Measurements from ENCODE around the gene SLC26A2.
A peak's percentile ranks its signal among the peaks of the same experiment; 100 is the strongest.
"Not testable (repeated sequence)": the region's sequence is repeated elsewhere in the genome, so short reads cannot be mapped to it uniquely, and the experiment has no call there.

The SLC26A2 gene

GRCh38 chr5:150000990-150001659 lies 40.6 kb downstream of the SLC26A2 start:
- no peak for DNase-seq (ENCODE audit: low read depth in 2 of 2, low spot score in 1 of 2)

DNA sequence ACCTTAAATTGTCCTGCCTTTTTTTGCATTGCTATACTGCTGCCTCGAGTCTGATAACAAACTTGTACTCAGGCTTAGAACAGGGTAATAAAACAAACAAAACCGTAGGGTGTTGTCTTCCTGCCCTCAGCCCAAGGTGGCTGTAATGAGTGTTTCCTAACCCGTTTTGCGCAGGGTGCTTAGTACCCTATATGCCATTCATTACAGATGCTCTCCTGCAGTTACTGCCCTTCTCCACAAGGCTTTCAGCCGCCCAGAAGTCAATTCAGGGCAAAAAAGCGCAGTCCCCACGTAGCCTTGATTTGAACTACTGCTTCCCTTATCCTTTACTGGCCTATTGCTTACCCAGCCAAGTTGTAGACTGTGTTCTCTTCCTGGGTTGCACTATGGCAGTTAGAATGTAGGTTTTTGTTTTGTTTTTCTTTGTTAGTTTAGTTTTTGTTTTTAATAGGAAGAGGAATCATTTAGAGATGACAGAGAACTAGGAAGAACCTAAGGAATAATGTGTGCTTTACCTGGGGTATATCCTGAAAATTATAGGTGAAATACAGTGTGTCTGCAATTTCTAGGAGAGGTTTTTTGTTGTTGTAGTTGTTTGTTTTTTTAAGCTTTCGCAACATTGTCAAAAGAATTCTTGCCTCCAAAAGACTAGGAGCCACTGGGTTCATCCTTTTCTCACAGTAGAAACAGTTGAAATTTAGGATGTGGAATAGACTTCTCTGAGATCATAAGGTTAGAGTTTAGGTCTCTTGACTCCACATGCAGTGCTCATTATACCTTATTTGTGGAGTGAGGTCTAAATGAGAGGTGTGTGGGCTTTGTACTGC lies 41.3 kb downstream of the SLC26A2 start:
- DNase-seq (ENCODE audit: low read depth in 2 of 2, low spot score in 1 of 2): peak in 1 of 2 donors; percentile 12

DNA sequence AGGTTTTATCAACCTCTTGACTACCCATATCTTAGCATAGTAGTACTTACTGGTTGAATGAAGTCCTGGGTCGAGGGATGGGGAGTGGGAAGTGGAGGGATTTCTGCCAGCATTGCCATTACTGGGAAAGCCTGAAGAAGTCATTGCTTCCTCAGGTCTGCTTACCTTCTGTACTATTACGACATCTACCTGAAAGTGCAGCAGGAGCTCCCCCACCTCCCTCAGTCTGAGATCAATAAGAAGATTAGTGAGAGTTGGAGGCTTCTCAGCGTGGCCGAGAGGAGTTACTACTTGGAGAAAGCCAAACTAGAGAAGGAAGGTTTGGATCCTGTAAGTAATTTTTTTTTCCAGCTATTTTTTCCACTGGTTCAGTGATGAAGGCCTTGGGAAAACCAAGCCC lies 45.8 kb downstream of the SLC26A2 start:
- no peak for DNase-seq (ENCODE audit: low read depth in 2 of 2, low spot score in 1 of 2)

DNA sequence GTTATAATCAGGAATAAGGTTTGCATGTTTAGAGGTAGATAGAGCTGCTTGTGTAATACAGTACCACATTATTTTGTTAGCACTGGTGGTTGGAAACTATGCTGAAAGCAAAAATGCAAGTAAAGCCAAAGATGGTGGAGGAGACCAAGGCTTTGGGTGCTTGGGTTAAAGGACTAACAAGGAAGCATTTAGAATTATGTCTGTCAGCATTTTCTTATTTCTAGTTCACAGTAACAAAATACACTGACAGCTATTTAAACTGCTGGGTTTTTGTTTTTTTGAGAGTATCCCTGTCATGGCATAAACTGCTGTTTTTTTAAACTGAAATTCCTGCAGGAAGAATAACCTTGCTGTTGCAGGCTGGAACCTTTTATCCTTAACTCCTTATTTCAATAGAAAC lies 46.5 kb downstream of the SLC26A2 start:
- no peak for DNase-seq (ENCODE audit: low read depth in 2 of 2, low spot score in 1 of 2)

DNA sequence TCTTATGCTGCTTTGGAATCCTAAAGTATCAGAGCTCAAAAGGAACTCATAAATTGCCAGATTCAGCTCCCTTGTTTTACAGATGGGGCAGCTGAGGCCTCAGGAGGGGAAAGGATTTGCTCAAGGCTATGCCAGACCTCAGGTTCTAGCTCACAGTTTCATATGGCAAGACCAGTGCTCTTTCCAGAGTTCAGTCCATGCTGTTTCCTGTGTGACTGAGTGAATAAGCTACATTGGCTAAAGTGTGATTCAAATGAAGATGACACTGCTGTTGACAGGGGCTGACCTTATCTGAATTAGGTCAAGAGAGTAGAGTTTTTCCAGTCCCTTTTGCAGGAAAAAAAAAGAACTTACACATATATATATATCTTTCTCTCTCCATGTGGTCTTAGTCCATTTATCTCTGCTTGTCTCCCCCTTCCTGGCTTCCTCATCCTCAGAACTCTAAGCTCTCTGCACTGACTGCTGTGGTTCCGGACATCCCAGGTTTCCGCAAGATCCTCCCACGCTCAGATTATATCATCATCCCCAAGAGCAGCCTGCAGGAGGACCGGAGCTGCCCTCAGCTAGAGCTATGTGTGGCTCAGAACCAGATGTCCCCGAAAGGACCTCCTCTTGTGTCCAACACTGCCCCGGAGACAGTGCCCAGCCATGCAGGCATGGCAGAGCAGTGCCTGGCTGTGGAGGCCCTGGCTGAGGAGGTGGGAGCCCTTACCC lies 49.3 kb downstream of the SLC26A2 start:
- DNase-seq (ENCODE audit: low read depth in 2 of 2, low spot score in 1 of 2): no peak

GRCh38 chr5:150013931-150014330 lies 53.4 kb downstream of the SLC26A2 start:
- no peak for DNase-seq (ENCODE audit: low read depth in 2 of 2, low spot score in 1 of 2)

DNA sequence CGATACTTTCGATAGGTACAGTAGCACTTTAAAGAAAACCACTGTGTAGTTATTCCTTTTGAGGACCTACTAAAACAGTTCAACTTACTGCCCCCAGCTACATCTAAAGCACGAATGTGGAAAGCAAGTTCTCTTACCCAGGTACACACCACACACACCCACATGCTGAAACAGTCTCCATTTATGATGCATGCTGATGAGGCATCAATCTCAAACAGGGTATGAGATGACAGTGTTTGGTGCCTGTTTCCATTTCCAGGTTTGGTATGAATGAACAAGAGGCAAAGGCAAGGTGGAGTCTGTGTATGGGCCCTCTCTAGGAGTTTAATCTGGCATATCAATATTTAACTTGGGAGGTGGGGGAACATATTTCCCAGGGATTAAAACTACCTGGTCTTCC lies 53.9 kb downstream of the SLC26A2 start:
- DNase-seq (ENCODE audit: low read depth in 2 of 2, low spot score in 1 of 2): no peak

- no peak for DNase-seq (ENCODE audit: low read depth in 2 of 2, low spot score in 1 of 2)
Observed at GRCh38 chr5:150015415-150015814, 54.9 kb downstream of the SLC26A2 start.

- DNase-seq (ENCODE audit: low read depth in 2 of 2, low spot score in 1 of 2): no peak
Observed at GRCh38 chr5:150016537-150016936, 56.0 kb downstream of the SLC26A2 start.

DNA sequence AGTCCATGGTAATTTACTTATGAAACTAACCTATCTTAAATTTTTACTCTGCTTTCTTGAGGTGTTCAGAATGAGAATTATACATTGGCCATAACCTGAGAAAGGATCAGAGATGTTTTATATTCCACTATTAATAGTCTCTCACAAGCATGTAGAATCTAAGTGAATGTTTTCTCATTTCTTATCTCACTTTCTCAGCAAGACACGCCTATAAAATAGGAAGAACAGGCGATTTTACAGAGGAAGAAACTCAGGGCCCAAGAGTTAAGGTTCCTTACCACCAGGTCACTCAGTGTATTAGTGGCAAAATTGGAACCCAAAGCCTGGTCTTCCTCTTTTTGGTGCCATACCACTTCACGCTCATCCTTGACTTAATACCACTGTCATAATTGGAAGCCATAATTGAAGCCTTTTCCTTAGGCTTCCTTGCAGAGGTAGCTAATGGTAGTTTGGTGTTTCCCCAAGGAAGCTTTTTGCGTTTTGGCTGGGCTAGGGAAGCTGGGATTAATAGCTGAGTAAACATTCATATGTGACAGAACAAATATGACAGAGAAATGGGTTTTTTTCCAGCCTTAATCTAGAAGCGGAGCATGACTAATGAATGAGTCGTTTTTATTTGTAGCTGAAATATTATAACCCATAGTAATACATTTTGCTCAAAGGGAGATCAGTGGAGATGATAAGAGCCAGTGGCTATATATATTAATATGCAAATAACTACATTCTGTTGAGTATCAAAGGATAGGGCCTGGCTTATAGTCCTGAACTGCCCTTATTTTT lies 56.9 kb downstream of the SLC26A2 start:
- DNase-seq (ENCODE audit: low read depth in 2 of 2, low spot score in 1 of 2): no peak

- DNase-seq (ENCODE audit: low read depth in 2 of 2, low spot score in 1 of 2): no peak
Observed at GRCh38 chr5:150020249-150020648, 59.7 kb downstream of the SLC26A2 start.

GRCh38 chr5:150021491-150022157 lies 61.1 kb downstream of the SLC26A2 start:
- no peak for DNase-seq (ENCODE audit: low read depth in 2 of 2, low spot score in 1 of 2)

DNA sequence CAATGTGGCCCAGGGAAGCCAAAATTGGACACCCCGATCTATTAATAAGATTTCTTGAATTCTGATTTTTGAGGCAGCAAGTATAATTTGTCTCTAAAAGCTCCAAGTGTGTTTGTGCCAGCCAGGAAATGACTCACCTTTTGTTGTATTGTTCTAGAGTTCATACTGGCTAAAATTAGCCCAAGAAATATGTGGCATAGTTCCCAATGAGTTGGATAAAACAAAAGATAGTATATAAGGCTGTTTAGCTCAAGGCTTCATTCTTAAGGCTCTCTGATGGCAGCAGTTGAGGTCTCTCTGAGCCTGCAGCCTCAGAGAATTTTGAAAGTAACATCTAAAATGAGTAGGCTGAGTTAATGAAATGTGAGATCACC lies 61.6 kb downstream of the SLC26A2 start:
- DNase-seq (ENCODE audit: low read depth in 2 of 2, low spot score in 1 of 2): no peak

- no peak for DNase-seq (ENCODE audit: low read depth in 2 of 2, low spot score in 1 of 2)
Observed at GRCh38 chr5:150022681-150023080, 62.1 kb downstream of the SLC26A2 start.

- no peak for DNase-seq (ENCODE audit: low read depth in 2 of 2, low spot score in 1 of 2)
Observed at GRCh38 chr5:150023136-150023535, 62.6 kb downstream of the SLC26A2 start.

DNA sequence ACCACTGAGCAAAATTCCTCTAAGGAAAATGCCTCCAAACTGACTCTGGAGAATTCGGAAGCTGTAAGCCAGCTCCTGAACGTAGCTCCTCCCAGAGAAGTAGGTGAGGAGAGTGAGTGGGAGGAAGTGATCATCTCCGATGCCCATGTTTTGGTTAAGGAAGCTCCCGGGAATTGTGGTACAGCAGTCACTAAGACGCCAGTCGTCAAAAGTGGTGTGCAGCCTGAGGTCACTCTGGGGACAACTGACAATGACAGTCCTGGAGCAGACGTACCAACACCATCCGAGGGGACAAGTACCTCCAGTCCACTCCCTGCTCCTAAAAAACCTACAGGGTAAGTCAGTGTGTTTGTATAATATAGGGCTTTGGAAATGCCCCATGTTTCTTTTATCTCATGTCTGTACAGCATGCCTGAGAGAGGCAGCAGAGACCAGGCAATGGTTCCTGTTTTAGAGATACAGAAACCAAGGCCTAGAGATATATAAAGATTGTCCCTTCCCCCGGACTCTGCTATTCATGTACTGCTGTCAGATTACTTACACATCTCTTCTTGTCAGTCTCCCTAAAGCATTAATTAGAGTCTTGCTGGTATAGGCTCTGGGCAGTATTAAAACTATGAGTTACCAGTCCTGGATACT lies 63.9 kb downstream of the SLC26A2 start:
- DNase-seq (ENCODE audit: low read depth in 2 of 2, low spot score in 1 of 2): no peak

- no peak for DNase-seq (ENCODE audit: low read depth in 2 of 2, low spot score in 1 of 2)
Observed at GRCh38 chr5:150026682-150027172, 66.2 kb downstream of the SLC26A2 start.

DNA sequence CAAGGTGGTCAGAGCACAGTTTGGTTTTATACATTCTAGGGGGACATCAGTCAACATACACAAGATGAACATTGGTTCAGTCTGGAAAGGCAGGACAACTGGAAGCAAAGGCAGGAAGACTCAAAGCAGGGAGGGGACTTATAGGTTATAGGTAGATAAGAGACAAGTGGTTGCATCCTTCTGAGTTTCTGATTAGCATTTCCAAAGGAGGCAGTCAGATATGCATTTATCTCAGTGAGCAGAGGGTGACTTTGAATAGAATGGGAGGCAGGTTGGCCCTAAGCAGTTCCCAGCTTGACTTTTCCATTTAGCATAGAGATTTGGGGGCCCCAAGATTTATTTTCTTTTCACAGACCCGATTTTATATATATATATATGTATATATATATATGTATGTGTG lies 67.5 kb downstream of the SLC26A2 start:
- not testable (repeated sequence) for DNase-seq (ENCODE audit: low read depth in 2 of 2, low spot score in 1 of 2)

- DNase-seq (ENCODE audit: low read depth in 2 of 2, low spot score in 1 of 2): no peak
Observed at GRCh38 chr5:150033334-150033733, 72.8 kb downstream of the SLC26A2 start.

DNA sequence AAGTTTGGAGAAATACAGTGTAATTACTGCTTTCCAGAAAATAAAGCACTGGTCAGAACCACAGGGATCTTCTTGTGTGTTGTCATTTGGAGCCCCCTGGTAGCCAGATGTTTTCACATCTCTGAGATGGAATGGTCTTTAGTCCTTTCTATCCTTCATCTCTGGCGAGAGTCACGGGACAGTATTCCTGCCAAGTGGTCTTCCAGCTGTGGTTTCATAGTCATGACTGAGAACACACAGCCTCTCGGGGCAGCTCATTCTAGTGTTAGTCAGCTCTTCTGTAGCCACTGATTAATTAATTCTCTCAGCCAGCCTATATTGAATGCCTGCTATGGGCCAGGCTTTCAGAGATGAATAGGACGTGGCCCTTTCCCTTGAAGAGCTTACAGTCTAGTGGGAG lies 74.1 kb downstream of the SLC26A2 start:
- no peak for DNase-seq (ENCODE audit: low read depth in 2 of 2, low spot score in 1 of 2)

All from stimulated activated CD8-positive, alpha-beta memory T cell treated with anti-CD3 and anti-CD28 coated beads, Interleukin-4, amount 100 ng/mL, for 4 hours (primary cell).